Retinal pigment epithelial cell (primary cell): ENCODE data around the gene MNX1.

Source experiments
- DNase-seq: peaks from one replicate; pipeline ENCODE4 v3.0.0-alpha.2; 2010; ENCODE audit warnings: low read depth
- H3K4me3 ChIP-seq: 2 replicates; pipeline ENCODE4 v1.5.1; 2011; ENCODE audit warnings: mild to moderate bottlenecking, low read length, control low read depth, moderate library complexity
- TF ChIP-seq, protein P1 (sequence below): conservative IDR thresholded peaks from 2 replicates; pipeline ENCODE4 v1.5.1; 2011; ENCODE audit warnings: low read depth, low read length, control low read depth, inconsistent platforms

MNX1 gene

DNA sequence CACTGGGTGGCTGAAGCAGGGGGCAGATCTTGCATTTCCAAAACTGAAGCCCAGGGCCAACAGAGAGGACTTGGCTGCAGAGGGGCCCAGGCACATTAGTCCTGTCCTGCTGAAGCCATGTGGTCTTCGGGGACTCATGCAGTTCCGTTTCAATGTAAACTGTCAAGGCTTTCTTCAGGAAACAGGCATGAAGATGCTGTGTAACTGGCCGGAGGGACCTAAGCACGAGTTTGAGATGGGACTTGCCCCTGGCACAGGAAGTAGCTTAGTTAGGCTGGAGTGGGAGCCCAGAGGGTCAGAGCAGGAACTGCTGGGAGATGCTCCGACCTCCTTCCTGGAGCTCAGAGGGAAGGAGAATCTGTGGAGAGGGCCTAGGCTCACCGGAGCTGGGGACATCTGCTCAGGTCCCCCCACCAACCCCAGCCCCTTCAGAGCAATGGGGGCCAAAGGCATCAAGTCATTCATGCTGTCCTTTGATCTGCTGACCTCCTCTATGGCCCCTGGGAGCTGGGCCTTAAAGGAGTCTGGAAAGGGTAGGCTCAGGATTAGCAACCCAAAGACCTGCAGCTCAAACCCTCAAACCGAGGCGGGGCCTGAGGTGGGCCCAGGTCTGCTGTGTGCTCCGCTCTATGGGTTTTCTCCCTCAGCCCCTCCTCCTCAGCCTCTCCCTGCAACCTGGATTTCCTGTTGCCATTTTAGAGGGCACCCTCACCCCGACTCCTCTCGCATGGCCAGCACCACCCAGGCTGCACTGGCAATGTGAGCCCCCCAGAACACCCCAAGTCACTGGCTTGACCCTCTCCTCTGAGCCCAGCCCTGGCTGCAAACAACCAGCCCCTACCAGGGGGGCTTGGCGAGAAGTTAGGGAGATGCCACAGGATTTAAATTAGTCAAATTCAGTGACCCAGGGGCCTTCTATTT is 4.4 kb upstream of the MNX1 start:
- no peak overlapping the region for H3K4me3 ChIP-seq
- no peak for DNase-seq
- TF ChIP-seq, protein P1, sequence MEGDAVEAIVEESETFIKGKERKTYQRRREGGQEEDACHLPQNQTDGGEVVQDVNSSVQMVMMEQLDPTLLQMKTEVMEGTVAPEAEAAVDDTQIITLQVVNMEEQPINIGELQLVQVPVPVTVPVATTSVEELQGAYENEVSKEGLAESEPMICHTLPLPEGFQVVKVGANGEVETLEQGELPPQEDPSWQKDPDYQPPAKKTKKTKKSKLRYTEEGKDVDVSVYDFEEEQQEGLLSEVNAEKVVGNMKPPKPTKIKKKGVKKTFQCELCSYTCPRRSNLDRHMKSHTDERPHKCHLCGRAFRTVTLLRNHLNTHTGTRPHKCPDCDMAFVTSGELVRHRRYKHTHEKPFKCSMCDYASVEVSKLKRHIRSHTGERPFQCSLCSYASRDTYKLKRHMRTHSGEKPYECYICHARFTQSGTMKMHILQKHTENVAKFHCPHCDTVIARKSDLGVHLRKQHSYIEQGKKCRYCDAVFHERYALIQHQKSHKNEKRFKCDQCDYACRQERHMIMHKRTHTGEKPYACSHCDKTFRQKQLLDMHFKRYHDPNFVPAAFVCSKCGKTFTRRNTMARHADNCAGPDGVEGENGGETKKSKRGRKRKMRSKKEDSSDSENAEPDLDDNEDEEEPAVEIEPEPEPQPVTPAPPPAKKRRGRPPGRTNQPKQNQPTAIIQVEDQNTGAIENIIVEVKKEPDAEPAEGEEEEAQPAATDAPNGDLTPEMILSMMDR = no peak

DNA sequence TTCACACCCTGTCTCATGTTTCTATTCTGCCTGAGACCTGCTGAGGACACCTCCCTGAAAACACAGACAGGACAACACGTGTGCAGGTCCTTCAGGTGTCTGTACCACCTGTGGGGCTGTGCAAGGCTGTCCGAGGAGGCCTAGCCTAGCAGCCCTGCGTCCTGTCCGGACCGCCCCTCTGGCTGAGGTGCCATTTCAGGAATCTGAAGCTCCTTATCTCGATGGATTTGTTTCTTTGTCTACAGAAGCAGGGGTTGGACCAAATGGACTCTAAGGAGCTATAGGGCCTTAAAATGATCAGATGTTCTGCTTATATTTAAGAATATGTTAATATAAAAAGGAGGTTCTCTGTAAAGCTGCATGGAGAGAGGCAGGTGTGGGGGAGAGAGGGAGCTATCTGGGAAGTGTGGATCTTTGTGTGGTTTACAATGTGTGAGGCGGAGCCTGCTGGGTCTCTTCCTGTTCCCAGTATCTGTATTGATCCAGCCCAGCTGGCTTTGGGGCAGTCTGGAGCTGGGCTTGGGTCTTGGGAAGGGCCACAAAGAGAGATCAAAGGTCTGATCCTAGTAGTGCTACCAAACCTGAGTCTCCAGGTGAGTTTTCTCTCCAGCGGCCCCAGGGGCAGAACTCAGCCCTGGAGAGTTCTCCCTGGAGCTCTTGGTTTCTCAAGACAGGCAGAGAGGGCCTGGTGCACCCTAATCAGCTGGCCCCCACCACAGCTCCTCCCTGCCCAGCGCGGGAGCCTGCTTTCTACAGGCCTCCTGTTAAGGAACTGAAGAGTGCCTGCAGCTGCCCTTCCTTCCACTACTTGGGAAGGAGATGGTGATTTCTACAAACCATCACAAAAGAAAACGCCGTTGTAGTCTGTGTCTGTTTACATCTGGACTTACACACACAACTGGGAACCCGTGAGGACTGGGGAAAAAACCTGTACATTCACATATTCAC is 3.4 kb upstream of the MNX1 start:
- no peak overlapping the region for H3K4me3 ChIP-seq
- TF ChIP-seq, protein P1 = no peak
- DNase-seq = no peak

DNA sequence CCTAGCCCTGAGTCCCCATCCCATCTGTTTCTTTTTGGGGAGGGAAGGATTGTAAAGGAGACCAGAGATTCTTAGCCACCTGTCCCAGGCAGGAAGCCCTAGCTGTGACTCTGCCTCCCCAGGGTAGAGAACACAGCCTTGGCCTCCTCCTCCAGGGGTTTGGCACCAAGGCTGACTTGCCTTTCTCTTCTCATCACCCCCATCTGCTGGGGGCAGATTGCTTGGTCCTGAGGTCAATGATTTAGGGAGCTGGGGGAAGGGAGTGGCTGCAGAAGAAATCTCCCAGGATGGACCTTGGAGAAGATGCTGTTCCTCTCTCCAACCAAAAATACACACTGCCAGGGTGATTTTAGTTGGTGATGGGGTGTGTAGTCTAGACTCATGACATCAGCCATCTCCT is 2.6 kb upstream of the MNX1 start:
- H3K4me3 ChIP-seq = no peak overlapping the region
- TF ChIP-seq, protein P1 = no peak
- DNase-seq = no peak

DNA sequence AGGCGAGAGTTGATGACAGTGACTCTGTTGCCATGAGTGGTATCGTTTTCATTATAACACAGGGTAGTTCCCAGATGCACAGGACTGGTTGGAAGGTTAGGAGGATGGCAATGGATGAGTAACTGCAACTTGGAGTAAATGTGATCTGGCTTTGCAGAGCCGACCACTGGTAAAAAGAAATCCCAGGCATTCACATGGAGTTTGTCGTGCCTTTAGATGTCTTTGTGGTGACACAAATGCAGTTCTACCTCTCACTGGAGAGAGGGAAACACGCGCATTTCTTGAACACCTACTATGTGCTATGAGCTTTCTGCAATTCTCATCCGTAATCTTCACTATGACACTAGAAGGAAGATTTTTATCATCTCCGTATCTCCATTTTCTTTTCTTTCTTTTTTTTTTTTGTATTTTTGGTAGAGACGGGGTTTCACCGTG is 1.7 kb upstream of the MNX1 start:
- H3K4me3 ChIP-seq = no peak overlapping the region
- DNase-seq = no peak
- TF ChIP-seq, protein P1 = no peak

DNA sequence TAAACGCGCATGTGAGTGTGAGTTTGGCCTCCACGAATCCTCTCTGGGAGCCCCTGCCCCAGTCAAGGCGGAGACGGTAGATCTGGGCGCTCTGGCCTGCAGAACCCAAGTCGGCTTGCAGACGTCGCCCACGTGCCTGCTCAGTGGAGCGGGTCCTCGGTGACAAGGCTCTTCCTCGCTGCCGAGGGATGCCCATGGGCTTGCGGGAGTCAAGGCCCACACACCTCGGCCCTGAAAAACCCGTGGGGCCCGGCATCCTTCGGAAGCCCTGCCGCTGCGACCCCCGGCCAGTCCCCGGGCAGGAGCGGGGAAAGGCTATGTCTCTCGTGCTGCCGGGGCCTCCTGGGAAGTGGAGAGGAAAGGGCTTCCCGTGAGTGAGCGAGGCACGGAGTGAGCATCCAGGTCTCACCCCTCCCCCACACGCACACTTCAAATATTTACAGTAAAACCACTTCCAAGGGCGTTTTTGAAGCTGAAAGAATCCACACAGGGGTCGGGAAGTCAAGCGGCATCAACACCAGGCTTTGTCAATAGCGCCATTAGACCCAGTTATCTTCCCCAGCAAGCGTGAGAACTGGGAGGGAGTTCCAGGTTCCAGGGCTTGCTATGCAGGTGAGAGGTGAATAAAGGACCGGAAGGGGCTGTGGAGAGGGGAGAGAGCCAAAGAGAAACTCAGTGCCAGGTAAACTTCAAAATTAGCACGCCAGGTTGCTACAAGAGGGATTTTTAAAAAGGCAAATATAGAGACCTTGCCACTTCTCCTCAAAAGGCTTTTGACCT is 1.1 kb upstream of the MNX1 start:
- DNase-seq = no peak
- H3K4me3 ChIP-seq = no peak overlapping the region
- TF ChIP-seq, protein P1 = no peak

DNA sequence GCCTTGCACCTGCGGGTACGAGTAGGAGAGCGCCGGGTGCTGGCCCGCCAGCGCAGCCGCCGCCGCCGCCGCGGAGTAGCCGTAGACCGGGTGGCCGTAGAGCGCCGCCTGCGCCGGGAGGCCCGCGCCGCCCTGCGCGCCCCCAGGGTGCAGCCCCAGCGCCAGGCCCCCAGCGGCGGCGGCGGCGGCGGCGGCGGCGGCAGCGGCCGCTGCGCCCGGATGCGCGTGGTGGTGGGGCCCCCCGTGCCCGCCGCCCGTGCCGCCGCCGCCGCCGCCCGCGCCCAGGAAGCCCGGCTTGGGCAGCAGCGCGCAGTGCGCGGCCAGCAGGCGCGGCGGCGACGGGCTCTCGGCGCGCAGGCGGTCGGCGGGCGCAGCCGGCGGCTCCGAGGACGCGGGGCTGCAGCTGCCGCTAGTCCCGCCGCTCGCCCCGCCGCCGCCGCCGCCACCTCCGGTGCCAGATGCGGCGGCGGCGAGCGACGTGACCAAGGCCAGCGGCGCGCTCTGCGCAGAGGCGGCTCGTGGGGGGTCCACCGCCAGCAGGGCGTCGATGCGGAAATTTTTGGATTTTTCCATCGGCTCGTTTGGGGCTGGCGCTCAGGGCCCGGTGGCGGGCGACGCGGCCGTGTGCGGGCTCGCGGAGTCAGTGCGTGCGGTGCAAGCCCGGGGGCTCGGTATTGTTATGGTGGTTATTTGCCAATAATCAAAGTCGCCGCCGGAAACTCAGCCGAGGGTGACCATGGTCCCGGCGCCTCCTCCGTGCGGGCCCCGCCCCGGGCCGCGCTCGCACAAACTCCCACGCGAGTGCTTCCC is 480 bp downstream of the MNX1 start:
- no peak for DNase-seq
- TF ChIP-seq, protein P1 = no peak
- peak overlapping the region; percentile 37 for H3K4me3 ChIP-seq
